HG02970 (cell line): ENCODE data around the gene CALML6.
"Not testable (repeated sequence)": the region's sequence is repeated elsewhere in the genome, so short reads cannot be mapped to it uniquely, and the experiment has no call there.

Experiments
- ATAC-seq: cut with Tn5 transposase; IDR thresholded peaks from one replicate; pipeline ENCODE4 v1.9.1; 2021; ENCODE audit warnings: mild to moderate bottlenecking, moderate library complexity, moderate number of reproducible peaks; ENCODE audit not compliant: unreplicated experiment, low FRiP score

CALML6 gene

GRCh38 chr1:1922956-1923833 lies 8.1 kb downstream of the CALML6 start:
- no peak for ATAC-seq

GRCh38 chr1:1924386-1924785 lies 9.3 kb downstream of the CALML6 start:
- ATAC-seq: no peak

GRCh38 chr1:1924849-1925248 lies 9.8 kb downstream of the CALML6 start:
- ATAC-seq: no peak

GRCh38 chr1:1925437-1926345 lies 10.6 kb downstream of the CALML6 start:
- ATAC-seq: no peak

GRCh38 chr1:1926346-1926811 lies 11.3 kb downstream of the CALML6 start:
- ATAC-seq: no peak

DNA sequence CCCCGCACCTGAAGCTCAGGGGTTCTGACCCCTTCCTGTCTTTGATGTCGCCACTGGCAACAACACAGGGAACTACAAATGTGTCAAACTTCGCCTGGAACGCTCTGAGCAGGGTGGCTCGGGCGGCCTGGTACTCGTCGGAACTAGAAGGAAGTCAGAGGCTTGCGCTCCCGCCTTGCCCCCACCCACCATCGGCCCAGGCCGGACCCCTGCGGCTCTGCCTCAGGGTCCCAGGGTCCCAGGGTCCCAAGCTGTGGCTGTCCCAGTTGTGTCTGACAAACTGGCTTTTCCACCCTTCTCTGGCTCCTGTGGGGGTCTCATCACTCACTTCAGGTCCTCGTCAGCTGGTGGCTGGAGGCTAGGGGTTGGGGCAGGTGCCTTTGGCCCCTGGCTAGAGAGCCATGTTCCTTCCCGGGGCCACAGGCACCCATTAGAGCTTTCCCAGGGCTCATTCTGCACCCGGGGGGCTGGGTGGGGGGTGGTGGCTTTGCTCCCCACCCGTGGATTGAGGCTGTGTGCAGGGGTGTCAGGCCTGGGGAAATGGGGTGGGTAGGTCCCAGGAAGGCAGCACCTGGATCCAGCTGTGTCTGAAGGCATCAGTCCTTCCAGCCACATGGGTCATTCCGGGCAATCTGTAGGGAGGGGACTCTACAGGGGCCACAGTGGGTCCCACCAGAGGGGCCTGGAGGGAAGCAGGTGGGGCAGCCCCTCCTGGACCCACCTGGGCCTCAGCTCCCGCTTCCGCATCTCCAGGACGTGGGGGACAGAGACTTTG lies 12.0 kb downstream of the CALML6 start:
- ATAC-seq: no peak

DNA sequence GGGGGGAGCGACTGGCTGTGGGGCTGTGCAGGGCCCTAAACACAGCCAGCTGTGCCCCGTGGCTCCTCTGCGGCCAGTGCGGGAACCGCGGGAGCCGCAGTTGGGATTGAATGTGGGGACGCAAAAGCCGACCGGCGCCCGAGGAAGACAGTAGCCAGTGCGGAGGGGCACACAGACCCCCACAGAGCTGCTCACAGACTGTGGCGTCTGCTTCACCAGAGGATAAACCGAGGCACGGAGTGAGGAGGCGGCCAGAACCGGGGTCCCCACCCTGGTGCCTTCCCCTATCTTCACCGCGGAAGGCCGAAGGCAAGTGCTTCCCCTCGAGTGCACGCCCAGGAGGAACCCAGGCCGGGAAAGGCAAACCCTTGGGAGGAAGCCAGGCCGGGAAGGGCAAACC lies 12.7 kb downstream of the CALML6 start:
- no peak for ATAC-seq

DNA sequence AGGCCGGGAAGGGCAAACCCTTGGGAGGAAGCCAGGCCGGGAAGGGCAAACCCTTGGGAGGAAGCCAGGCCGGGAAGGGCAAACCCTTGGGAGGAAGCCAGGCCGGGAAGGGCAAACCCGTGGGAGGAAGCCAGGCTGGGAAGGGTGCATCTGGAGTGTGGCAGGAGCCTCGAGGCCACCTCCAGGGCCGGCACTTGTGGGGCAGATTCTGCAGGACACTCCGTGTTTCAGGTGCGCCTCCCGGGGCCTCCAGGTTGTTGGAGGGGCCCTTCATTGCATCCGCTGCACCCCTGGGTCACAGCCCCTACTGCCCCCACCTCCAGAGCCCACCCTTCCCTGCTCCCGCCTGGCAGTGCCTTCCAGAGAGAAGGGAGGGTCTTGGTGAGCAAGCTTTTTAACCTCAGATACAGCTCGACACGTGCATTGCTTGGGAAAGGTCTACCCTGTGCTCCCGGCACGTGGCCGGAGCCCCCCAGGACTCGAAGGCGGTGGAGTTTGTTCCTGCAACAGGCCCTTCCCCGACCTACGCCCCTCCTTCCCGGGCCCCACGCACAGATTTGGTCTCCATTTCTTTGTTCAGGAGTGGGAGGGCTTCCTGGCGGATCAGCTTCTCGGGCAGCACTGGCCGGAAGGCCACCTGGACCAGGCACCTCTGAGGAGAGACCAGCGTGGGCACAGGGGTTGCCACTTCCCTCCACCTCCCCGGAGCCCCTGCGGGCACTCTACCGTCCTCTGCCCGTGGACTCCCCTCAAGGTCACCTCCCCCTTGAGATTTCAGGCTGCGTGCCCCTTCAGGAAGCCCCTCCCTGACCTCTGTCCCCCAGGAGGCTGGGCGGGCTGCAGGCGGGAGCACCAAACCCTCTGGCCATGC lies 13.4 kb downstream of the CALML6 start:
- ATAC-seq: no peak

DNA sequence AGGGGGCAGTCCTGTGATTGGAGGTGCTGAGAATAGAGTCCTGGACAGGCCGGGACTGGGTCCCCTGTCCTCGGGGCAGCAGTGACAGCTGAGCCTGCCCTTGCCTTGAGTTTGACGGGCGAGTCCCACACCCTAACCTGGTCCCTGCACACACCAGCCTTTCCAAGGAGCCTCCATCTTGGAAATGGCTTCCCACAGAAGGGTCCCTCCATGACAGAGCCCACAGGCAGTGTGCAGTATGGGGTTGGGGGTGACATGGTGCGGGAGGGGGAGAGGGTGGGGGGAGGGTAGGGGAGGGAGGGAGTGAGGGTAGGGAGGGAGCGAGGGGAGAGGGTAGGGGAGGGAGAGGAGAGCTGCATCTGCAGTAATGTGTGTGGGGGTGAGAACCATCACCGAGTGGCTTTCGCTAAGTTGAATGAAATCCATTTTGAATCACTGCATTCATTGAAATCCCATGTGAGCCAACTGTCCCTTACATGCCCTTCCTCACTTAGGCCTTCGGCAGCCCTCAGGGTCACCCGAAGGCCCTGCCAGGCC lies 14.1 kb downstream of the CALML6 start:
- ATAC-seq: no peak

DNA sequence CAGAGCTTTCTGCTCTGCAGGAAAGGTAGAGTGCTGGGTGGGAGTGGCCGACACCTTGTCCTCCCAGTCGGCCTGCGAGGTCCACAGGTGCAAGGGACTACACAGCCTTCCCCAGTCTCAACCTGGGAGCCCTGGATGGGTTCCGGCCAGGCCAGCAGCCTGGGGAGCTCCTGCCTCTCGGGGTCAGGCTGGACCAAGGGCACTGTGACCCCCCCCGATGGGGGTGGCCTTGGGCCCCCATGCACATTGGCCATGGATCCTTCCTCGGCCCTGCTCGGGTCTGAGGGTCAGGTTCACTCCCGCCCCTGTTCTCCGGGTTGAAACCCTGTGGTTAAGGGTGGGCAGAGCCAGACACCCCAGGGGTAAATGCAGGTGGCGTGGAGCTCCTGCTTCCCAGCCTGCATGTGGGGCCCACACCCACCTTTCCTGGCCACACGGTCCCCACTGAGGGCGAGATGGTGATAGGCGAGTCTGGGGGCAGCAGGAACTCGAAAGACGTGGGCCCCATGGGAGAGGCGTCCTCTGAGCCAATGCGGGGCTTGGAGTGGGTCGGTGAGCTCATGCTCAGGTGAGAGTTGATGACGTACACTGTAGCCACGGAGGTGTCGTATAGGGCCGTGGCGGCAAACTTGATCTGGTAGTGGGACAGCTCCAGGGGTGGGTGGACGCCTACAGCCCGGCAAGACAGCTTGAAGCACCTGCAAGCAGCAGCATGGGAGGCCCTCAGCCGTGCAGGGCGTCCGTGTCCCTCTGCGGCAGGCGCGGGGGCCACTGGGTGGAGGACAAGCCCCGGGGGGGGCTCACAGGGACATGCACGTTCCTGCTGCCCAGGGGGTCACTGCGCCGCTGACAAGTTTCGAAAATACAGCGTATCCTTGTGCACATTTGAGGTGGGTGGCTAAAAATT lies 14.8 kb downstream of the CALML6 start:
- ATAC-seq: no peak

GRCh38 chr1:1934848-1935247 lies 19.8 kb downstream of the CALML6 start:
- ATAC-seq: not testable (repeated sequence)

DNA sequence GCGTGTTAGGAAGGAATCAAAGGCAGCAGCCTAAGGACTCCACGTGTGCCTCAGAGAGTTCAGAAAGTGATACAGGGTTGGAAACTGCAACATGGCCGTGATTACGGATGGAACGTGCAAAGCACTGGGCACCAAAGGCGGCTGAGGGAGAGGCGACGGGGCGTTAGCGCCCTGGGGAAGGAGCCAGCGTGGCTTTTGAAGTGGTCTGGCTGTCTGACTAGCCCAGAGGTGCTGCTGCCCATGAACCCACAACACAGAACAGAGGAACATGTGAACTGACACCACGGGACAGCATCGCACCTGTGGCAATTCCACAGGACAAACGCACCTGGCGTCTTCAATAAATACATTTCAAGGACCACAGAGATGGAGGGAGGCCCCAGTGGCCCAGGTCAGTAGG lies 22.0 kb downstream of the CALML6 start:
- no peak for ATAC-seq

- ATAC-seq: no peak
Measured at GRCh38 chr1:1937549-1938275, 22.7 kb downstream of the CALML6 start.

DNA sequence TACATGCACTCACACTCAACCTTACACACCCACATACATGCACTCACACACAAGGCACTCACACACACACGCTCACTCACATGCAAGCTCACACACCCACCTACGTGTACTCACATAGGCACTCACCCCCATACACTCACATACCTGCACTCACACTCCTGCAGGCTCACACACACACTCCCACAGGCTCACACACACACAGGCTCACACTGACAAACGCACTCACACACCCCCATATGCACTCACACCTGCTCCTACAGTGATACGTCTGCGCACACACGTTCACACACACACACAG lies 23.2 kb downstream of the CALML6 start:
- ATAC-seq: no peak

GRCh38 chr1:1938613-1939295 lies 23.7 kb downstream of the CALML6 start:
- no peak for ATAC-seq

DNA sequence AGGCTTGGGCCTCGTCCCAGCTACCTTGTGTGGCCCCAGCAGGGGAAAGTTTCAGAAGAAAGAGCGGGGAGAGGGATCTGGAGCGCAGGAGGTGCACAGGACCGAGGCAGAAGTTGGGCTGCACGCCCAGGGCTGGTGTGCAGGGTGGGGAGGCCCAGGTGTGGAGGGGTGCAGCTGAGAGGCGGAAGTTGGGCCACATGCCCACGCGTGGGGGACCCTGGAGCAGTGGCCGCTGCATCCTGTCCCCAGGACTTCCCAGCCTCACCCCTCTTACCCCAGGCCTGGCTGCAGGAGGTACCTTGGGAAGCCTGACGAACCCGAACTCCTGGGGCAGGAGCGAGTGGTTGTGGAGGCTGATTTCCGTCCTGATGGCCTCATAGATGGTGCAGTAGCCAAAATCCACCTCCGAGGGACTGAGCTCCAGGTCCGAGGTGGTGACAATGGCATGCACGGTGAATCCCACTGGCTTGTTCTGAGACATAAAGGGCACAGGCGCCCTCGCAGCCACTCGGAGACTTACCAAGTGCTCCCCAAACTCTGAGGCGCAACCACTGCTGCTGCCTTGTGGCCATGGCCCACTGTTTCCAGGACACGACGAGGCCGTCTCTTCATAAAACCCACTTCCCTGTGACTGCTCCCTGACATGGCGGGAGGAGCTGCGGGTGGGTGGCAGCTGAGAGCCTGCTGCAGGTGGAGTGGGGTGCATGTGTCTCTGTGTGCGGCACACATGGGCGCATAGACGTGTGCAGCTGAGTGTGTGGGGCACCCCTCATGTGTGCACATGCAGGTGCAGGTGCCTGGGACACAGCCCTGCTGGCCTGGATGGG lies 24.4 kb downstream of the CALML6 start:
- no peak for ATAC-seq

- no peak for ATAC-seq
Measured at GRCh38 chr1:1940123-1940425, 25.0 kb downstream of the CALML6 start.
